ENCODE results near the gene ASIC4.

DNA sequence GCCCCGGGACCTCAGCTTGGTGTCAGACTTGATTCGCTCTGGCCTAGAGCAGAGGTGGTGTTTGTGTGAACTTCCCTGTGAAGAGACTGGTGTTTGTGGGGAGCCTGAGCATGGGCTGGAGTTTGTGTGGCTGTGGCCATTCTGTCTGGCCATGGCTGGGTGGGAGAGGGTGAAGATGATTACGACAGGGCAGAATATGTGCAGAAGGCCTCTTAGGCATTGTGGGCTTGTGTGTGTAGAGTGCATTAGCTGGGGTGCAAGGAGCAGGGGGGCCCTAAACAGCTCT, 46.6 kb downstream of the ASIC4 start:
- TF ChIP-seq, protein P1, sequence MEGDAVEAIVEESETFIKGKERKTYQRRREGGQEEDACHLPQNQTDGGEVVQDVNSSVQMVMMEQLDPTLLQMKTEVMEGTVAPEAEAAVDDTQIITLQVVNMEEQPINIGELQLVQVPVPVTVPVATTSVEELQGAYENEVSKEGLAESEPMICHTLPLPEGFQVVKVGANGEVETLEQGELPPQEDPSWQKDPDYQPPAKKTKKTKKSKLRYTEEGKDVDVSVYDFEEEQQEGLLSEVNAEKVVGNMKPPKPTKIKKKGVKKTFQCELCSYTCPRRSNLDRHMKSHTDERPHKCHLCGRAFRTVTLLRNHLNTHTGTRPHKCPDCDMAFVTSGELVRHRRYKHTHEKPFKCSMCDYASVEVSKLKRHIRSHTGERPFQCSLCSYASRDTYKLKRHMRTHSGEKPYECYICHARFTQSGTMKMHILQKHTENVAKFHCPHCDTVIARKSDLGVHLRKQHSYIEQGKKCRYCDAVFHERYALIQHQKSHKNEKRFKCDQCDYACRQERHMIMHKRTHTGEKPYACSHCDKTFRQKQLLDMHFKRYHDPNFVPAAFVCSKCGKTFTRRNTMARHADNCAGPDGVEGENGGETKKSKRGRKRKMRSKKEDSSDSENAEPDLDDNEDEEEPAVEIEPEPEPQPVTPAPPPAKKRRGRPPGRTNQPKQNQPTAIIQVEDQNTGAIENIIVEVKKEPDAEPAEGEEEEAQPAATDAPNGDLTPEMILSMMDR (IDR thresholded peaks at IDR 0.05) = no peak
- no peak for TF ChIP-seq POLR2A (IDR thresholded peaks at IDR 0.05)
- no peak for TF ChIP-seq EP300 (IDR thresholded peaks at IDR 0.05; ENCODE audit: low read depth)
- TF ChIP-seq POLR2AphosphoS5 (IDR thresholded peaks at IDR 0.05) = no peak

Measured in transverse colon (tissue), 4 donors.